HG03571 (cell line): ENCODE results near the gene FCRL6.

Experiments used
- ATAC-seq: cut with Tn5 transposase; IDR thresholded peaks from one replicate; pipeline ENCODE4 v1.9.1; 2021; ENCODE audit not compliant: unreplicated experiment

The FCRL6 gene

GRCh38 chr1:159861218-159861617 lies 59.1 kb downstream of the FCRL6 start:
- no peak for ATAC-seq

- no peak for ATAC-seq
Measured at GRCh38 chr1:159862031-159862430, 59.9 kb downstream of the FCRL6 start.

- ATAC-seq, result no peak
Measured at GRCh38 chr1:159862557-159862956, 60.4 kb downstream of the FCRL6 start, which contains the start of gene VSIG8. TSS of gene VSIG8 (minus strand) at chr1:159862657. CDS start at chr1:159862521, 136 bp downstream.

GRCh38 chr1:159864262-159864661 lies 62.1 kb downstream of the FCRL6 start:
- ATAC-seq, result no peak
